Activated T-helper 17 cell treated with anti-CD3 and anti-CD28 coated beads, Interleukin-2, amount 50 U/mL, for 72 hours (primary cell): Measurements from ENCODE around the gene MCUB. TPM values are rescaled to one million over a fixed set of nuclear protein-coding genes. Genes with fewer than 3 reads are reported as not detected.
"Not testable (repeated sequence)": the region's sequence is repeated elsewhere in the genome, so short reads cannot be mapped to it uniquely, and the experiment has no call there.

Source experiments
- ATAC-seq: fragments of 150-1000 bp; cut with Tn5 transposase; replicated peaks from 2 replicates; pipeline ENCODE4 v1.10.0; 2021; ENCODE audit warnings: mild to moderate bottlenecking, moderate library complexity
- H3K27ac Mint-ChIP-seq: one replicate; pipeline ENCODE4 v1.8.0; 2022; ENCODE audit warnings: mixed read lengths
- H3K27me3 Mint-ChIP-seq: one replicate; pipeline ENCODE4 v1.8.0; 2022; ENCODE audit warnings: mixed read lengths
- H3K36me3 Mint-ChIP-seq: one replicate; pipeline ENCODE4 v1.8.0; 2022; ENCODE audit warnings: low read depth, mild to moderate bottlenecking, mixed read lengths
- H3K4me1 Mint-ChIP-seq: one replicate; pipeline ENCODE4 v1.8.0; 2022; ENCODE audit warnings: mixed read lengths
- H3K4me3 Mint-ChIP-seq: one replicate; pipeline ENCODE4 v1.8.0; 2022; ENCODE audit warnings: mild to moderate bottlenecking, mixed read lengths
- H3K9me3 Mint-ChIP-seq: one replicate; pipeline ENCODE4 v1.8.0; 2022; ENCODE audit warnings: mixed read lengths
- total RNA-seq, 2 donors: library from RNA; stranded (reverse); gene quantifications; one replicate each; pipeline ENCODE4 v1.2.3, GENCODE V29; 2022

The MCUB gene
- total RNA-seq, 2 donors from 2014 or later: 57.3 to 62.4 TPM

DNA sequence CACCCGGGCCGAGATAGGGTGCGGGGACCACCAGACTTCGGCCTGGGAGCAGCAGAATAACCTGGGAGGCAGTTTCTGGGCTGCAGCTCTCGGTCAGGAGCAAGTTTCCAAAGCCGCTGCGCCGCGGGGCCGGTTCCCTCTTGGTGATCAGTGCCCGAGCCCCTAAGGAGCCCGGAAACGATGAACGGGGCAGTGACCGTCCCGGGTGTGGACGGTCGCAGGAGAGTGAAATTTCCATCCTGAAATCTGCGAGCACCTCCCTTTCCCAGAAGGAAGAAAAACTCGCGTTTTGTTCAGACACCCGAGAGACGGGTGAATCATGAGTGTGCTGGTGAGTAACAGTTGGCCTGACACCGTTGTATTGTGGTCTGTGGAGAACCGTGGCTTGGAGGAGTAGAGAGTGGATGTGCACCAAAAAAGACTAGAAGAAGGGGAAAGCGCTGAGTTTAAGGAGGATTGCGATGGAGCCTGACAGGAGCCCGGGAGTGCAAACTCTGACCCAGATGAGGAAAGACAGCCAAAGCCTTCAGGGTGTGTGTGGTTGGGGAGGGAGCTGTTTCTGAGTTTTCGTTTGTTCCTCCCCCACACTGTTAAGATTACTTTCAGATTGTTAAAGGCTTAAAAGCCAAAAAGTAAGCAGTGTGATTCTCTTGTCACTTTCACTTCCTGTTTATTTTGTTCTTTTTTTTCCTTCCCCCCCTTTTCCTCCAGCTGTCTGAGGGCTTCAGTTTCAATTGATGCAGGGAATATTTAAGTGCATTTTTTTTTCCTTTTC lies 828 bp downstream of the MCUB start:
- H3K27me3 Mint-ChIP-seq: no peaks in the 10 kb centered on the region
- peak overlapping the region; percentile 84 for H3K4me3 Mint-ChIP-seq
- peak overlapping the region; percentile 81 for H3K27ac Mint-ChIP-seq
- H3K36me3 Mint-ChIP-seq: peaks cover 48% of the 10 kb centered on the region
- no peaks in the 10 kb centered on the region for H3K9me3 Mint-ChIP-seq
- ATAC-seq: peak; percentile 77
- H3K4me1 Mint-ChIP-seq: peaks cover 20% of the 10 kb centered on the region

DNA sequence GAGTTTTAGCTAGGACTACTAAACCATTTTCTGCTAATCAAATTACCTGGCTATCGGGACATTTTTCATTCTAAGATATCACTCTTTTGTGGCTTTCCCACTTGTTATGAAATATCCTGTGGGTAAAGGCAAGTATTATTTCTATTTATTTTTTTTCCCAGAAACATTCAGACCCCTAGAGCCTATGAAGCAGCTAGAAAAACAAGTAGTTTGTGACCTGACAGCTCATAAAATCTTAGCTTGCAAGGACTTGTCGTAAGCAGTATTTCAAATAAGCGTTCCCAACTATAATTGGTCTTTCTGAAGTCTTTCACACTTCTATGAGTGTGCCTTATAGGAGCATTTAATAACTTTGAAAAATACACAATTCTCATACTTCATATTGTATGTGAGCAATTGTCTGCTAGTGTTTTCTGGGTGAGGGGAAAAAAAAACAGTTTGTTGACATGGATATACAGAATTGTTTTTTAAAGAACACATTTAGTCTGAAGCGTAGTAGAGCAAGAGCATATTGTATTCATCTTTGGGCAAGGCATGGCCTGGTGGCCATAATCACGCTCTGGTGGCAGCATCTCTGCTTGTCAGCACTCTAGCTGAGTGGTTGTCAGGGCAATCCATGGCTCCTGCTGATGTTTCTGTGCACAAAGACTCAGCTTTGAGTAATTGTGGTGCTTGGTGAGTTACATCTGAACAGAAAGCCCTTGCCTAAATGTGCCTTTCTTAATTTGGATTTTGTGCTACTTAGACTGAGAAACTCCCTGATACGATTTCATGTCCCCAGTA lies 2.6 kb downstream of the MCUB start:
- Mint-ChIP-seq H3K27me3 (no peaks in the 10 kb centered on the region), H3K4me3 (peak overlapping the region; percentile 84), H3K27ac (peak overlapping the region; percentile 56), H3K36me3 (peaks cover 53% of the 10 kb centered on the region), H3K9me3 (no peaks in the 10 kb centered on the region), H3K4me1 (peaks cover 20% of the 10 kb centered on the region)
- peak; percentile 7 for ATAC-seq

DNA sequence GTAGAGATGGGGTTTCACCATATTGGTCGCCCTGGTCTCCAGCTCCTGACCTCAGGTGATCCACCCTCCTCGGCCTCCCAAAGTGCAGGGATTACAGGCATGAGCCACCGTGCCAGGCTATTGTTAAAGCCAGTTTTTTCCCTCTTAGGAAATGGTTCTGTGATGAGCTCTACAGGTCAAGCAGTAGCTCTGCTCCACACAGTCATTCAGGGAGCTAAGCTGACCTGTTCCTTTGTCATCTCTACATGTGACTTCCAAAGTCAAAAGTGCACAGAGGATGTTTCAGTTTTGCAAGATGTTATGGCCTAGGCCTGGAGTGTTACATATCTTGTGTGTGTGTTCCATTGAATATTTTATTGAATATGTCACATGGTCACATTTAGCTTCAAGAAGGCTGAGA lies 11.4 kb downstream of the MCUB start:
- ATAC-seq: peak; percentile 73
- Mint-ChIP-seq H3K36me3 (peaks cover 3% of the 10 kb centered on the region), H3K9me3 (peaks cover 4% of the 10 kb centered on the region), H3K27ac (no peak overlapping the region), H3K4me1 (peaks cover 49% of the 10 kb centered on the region), H3K27me3 (no peaks in the 10 kb centered on the region), H3K4me3 (no peak overlapping the region)

DNA sequence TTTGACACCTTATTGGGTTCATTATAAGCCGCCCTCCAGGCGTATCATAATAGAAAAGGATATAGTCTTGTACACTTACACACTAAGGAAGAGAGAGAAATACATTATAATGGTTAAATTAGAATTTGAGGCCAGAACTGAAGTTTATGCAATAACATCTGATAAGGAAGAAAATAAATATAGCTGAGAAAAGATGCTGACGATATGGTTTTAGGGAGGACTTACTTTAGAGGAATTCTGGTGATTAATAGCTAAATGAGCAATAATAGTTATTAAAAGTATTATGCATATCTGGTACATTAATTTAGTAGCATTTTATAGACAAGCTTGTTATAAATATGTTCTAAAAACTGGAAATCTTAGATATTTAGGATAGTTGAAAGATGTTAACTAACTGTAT lies 12.1 kb downstream of the MCUB start:
- Mint-ChIP-seq H3K27ac (no peak overlapping the region), H3K4me1 (peaks cover 52% of the 10 kb centered on the region), H3K36me3 (no peaks in the 10 kb centered on the region), H3K9me3 (peaks cover 4% of the 10 kb centered on the region), H3K27me3 (no peaks in the 10 kb centered on the region), H3K4me3 (no peak overlapping the region)
- ATAC-seq: no peak

DNA sequence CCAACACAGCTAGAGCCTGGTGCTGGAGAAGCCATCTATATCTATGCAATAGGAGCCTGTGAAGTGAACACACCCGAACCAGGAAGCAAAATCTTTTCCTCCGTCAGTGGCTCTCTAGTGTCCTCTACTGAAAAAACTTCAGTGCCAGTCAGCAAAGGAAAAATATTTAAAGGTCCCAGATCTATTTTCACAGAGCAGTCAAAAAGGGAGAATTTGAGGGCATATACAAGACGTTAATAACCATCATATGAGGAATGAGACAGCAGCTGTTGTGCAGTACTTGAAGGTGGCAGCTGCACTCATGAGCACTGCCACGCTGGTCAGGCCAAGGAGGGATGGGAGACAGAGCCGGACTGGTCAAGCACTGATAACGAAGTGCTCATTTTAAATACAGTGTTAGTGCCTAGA lies 14.4 kb downstream of the MCUB start:
- Mint-ChIP-seq H3K4me3 (peak overlapping the region; percentile 64), H3K9me3 (peaks cover 4% of the 10 kb centered on the region), H3K4me1 (peaks cover 50% of the 10 kb centered on the region), H3K36me3 (peaks cover 13% of the 10 kb centered on the region), H3K27ac (peak overlapping the region; percentile 28), H3K27me3 (no peaks in the 10 kb centered on the region)
- peak; percentile 53 for ATAC-seq

DNA sequence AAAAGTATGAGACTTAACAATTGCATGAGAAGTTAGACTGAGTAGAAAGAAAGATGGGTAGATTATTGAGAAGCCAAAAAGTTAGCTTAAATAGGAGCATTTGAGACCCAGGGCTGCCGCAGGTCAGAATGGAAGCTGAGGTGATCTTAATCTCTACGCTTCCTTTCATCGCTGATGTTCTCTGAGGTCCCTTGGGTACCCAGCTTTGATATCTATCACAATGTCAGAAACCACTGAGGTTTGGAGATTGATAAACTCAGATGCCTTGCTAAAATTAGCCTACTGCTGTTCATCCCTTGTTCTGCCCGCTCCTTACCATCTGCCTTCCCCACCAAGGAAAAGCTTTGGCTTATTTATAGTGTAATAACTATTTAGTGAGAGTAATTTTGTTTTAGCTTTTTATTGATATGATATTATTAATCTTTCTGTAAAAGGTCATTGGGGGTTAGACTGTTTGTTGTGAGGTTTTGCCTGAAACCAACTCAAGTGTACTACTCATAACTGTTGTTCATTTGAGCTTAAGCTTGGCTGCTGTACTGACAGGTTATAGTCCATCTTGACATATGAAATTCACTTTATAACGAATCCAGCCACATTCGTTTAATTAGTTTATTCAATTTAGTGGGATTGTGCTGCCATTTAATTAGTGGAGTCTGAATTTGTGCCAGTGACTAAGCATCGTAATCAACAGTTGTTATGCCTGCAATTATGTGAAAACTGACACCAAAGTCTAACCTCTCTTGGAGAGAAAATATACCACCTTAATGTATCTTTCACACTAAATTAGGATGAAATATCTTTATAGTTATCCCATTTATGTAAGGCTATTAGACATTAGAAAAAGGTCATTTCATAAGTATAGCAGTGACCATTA lies 15.1 kb downstream of the MCUB start:
- H3K36me3 Mint-ChIP-seq: peaks cover 14% of the 10 kb centered on the region
- peak overlapping the region; percentile 36 for H3K27ac Mint-ChIP-seq
- H3K9me3 Mint-ChIP-seq: peaks cover 4% of the 10 kb centered on the region
- H3K27me3 Mint-ChIP-seq: no peaks in the 10 kb centered on the region
- H3K4me1 Mint-ChIP-seq: peaks cover 46% of the 10 kb centered on the region
- peak overlapping the region; percentile 64 for H3K4me3 Mint-ChIP-seq
- peak; percentile 71 for ATAC-seq

DNA sequence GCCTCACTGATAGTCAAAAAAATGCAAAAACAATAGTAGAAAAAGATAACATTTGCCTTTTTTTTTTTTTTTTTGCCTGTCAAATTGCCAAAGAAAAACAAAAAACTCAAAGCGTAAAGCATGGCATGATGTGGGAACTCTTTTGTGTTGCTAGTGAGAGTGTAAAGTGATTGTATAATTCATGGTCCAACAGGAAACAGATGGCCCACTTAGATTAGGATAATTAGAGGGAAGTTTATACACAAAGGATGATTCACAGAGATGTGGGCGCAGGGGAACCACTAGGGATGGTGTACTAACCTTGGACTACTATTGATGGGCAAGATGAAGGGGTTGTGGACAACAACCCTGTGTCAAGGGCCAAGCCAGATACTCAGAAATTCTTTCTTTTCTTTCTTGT lies 16.4 kb downstream of the MCUB start:
- Mint-ChIP-seq H3K4me3 (no peak overlapping the region), H3K36me3 (peaks cover 21% of the 10 kb centered on the region), H3K27ac (peak overlapping the region; percentile 36), H3K4me1 (peaks cover 42% of the 10 kb centered on the region), H3K27me3 (no peaks in the 10 kb centered on the region), H3K9me3 (no peaks in the 10 kb centered on the region)
- ATAC-seq: peak; percentile 57

DNA sequence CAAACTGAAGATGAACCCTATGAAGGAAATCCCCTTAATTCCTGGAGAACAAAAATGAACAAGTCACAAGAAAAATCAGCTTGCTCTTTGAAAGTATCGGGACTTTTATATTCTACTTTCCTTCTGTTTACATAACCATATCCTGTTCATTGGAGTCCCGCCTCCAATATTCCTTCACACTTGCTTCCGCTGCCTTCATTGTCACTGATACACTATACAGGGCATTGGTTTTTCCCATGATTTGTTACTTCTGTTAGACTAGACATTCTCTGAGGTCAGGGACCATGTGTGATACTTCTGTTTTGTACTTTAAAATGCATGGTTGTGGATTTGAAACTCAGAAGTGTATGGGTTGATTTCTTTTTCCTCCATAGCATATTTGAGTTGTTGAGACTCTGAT lies 18.8 kb downstream of the MCUB start:
- Mint-ChIP-seq H3K36me3 (peaks cover 21% of the 10 kb centered on the region), H3K9me3 (no peaks in the 10 kb centered on the region), H3K27ac (no peak overlapping the region), H3K27me3 (no peaks in the 10 kb centered on the region), H3K4me1 (peaks cover 38% of the 10 kb centered on the region), H3K4me3 (no peak overlapping the region)
- ATAC-seq: no peak

DNA sequence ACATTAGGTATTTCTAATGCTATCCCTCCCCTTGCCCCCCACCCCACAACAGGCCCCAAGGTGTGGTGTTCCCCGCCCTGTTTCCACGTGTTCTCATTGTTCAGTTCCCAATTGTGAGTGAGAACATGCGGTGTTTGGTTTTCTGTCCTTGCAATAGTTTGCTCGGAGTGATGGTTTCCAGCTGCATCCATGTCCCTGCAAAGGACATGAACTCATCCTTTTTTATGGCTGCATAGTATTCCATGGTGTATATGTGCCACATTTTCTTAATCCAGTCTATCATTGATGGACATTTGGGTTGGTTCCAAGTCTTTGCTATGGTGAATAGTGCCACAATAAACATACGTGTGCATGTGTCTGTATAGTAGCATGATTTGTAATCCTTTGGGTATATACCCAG lies 20.0 kb downstream of the MCUB start:
- Mint-ChIP-seq H3K4me1 (peaks cover 37% of the 10 kb centered on the region), H3K36me3 (peaks cover 21% of the 10 kb centered on the region)
- H3K27ac Mint-ChIP-seq, H3K27me3 Mint-ChIP-seq, ATAC-seq, H3K4me3 Mint-ChIP-seq, H3K9me3 Mint-ChIP-seq: not testable (repeated sequence)

DNA sequence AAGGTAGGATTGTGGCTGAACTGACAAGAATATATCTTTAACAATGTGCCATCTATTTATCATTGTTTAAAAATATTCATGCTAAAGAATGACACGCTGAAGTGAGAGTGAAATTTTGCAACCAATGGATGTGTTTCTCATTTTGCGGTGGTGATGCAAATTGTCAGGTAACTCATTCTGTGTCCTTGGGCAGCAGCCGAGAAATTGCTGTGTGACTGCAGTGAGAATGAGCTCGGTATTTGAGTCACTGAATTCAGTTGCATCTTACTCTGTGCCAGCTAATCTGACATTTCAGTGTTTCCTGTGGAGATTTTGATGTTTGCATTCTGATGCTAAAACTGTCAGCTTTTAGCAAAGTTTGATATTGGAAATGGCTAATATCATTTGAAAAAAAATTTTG lies 28.1 kb downstream of the MCUB start:
- Mint-ChIP-seq H3K4me1 (peaks cover 42% of the 10 kb centered on the region), H3K27ac (peak overlapping the region; percentile 72), H3K4me3 (peak overlapping the region; percentile 45), H3K9me3 (no peaks in the 10 kb centered on the region), H3K36me3 (no peaks in the 10 kb centered on the region), H3K27me3 (no peaks in the 10 kb centered on the region)
- ATAC-seq: peak; percentile 100

DNA sequence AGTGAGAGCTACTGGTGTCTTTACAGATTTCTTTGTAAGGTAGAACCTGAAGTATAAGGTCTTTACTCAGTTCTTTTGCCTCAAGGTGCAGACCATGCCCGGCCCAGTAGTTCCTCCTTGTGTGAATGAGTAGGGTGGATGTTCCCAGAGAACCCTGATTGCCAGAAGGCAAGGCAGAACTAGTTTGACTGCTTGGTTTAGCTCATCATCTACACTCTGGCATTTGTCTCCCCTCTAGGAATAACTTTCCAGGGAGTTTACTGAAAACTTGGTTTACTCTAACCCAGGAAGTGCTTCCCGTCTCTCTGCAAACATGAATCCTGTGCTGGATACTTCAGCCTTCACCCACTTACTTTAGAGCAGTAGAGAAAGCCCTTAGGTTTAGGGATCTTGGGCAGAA lies 29.1 kb downstream of the MCUB start:
- peak overlapping the region; percentile 72 for H3K27ac Mint-ChIP-seq
- no peaks in the 10 kb centered on the region for H3K27me3 Mint-ChIP-seq
- peaks cover 35% of the 10 kb centered on the region for H3K4me1 Mint-ChIP-seq
- peak overlapping the region; percentile 34 for H3K4me3 Mint-ChIP-seq
- ATAC-seq: no peak
- H3K36me3 Mint-ChIP-seq: no peaks in the 10 kb centered on the region
- no peaks in the 10 kb centered on the region for H3K9me3 Mint-ChIP-seq

DNA sequence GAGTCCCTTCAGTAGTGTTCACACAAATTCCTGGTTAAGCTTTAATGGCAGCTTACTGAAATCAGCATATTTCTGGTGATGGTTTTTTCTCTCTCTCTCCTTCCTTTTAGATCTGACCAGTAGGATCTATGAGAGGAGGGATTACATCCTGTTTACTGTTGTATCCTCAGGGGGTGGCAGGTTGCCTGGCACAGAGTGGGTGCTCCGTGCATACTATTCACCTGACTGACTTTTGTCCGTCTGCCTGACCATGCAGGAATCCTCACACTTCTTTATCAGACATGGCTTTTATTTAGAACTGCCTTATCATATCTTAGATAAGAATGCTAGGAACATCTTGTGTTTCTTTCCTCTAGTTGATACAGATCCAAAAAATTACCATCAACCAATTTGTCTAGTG lies 29.6 kb downstream of the MCUB start:
- peak overlapping the region; percentile 34 for H3K4me3 Mint-ChIP-seq
- no peaks in the 10 kb centered on the region for H3K36me3 Mint-ChIP-seq
- no peak for ATAC-seq
- H3K27ac Mint-ChIP-seq: no peak overlapping the region
- H3K9me3 Mint-ChIP-seq: no peaks in the 10 kb centered on the region
- H3K4me1 Mint-ChIP-seq: peaks cover 30% of the 10 kb centered on the region
- no peaks in the 10 kb centered on the region for H3K27me3 Mint-ChIP-seq

DNA sequence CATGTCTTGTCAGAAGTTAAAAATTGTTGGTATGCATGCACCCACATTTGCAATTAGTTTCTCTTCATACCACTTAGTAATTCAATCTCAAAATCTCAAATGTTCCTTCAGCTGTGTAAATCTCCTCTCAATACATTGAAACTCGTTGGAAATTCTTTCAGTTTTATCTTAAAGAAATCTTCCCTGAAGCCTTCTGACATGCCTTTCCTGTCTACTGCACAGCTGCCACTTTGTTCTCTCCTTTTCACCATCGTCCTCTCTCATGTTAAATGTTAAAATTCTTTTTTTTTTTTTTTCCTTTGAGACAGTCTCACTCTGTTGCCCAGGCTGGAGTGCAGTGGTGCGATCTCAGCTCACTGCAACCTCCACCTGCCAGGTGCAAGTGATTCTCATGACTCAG lies 30.9 kb downstream of the MCUB start:
- no peak for ATAC-seq
- Mint-ChIP-seq H3K4me1 (peaks cover 22% of the 10 kb centered on the region), H3K27ac (no peak overlapping the region), H3K27me3 (no peaks in the 10 kb centered on the region), H3K36me3 (no peaks in the 10 kb centered on the region), H3K9me3 (no peaks in the 10 kb centered on the region), H3K4me3 (peak overlapping the region; percentile 25)

DNA sequence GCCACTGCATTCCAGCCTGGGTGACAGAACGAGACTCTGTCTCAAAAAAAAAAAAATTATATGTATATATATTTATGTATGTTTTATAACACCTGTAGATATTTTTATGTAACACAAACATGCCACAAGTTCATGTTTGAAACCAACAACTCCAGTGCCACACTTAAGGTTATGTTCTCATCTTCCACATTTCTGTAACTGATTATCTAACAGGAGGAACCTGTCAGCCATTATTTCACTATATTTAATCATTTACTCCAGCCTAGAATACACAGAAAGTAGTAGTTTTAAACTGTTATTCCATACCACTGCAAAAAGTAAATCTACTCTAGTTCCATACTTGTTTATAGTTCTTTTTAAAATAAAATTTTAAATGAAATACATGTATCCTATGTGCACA lies 32.3 kb downstream of the MCUB start:
- Mint-ChIP-seq H3K4me3 (no peak overlapping the region), H3K27me3 (no peaks in the 10 kb centered on the region), H3K27ac (no peak overlapping the region), H3K9me3 (no peaks in the 10 kb centered on the region), H3K36me3 (no peaks in the 10 kb centered on the region), H3K4me1 (peaks cover 22% of the 10 kb centered on the region)
- ATAC-seq: no peak
